Medulla oblongata (tissue), 1 donor: ENCODE results near the gene CTR9.
"Not testable (repeated sequence)": the region's sequence is repeated elsewhere in the genome, so short reads cannot be mapped to it uniquely, and the experiment has no call there.

Experiments used
- DNase-seq: peaks from one replicate; pipeline ENCODE4 v3.0.0-alpha.2; 2015; ENCODE audit errors: extremely low spot score

CTR9 gene

DNA sequence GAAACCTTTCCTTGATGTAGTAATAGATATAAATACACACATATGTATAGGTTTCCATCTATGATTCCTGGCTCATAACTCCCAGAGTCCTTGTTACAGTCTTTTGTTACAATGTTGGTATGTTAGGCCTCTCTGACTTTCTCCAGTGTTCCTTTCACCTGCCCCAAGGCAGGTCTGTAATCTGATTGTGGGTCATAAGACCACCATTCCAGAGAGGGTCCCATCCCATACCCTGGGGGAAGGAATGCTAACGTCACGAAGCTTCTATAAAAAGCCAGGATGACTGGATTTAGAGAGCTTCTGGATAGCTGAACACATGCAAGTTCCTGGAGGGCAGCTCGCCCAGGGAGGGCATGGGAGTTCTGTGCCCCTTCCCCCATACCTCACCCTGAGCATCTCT is 71.4 kb downstream of the CTR9 start:
- not testable (repeated sequence) for DNase-seq

DNA sequence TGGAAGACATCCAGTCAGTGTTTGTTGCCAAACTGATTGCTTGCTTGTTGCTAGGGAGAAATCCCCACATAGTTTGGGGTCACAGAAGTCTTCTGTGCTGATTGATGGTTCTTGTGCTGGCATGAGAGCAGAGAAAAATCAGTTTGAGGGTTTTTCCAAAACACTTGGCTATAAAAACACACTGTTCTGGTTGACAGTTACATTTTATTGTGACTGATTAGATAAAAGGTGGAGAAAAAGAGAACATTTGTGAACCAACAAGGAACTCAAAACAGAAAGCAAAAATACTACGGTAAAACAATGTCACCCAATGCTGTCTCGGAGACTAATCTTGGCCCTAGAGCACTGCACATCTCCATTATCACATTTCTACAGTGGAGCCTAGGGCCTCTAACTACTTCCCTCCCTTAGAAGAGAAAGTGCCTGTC is 72.1 kb downstream of the CTR9 start:
- DNase-seq: no peak

DNA sequence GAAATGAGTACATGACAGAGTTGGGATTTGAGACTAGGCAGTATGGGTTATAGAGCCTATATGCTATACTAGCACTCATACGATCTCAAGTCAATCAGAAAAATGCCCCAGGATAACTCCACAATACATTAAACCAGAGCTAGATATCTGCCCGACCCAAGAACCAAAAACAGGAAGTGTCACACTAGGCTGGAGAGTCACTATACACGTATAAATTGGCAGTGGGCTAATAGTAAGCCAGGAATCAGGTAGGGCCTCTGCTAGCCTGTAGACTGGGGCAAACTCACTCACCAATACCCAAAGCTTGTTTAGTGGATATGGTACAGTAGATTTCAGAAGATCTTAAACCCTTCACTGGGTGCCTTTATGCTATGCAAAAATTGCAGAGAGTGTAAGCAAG is 73.8 kb downstream of the CTR9 start:
- DNase-seq: no peak

DNA sequence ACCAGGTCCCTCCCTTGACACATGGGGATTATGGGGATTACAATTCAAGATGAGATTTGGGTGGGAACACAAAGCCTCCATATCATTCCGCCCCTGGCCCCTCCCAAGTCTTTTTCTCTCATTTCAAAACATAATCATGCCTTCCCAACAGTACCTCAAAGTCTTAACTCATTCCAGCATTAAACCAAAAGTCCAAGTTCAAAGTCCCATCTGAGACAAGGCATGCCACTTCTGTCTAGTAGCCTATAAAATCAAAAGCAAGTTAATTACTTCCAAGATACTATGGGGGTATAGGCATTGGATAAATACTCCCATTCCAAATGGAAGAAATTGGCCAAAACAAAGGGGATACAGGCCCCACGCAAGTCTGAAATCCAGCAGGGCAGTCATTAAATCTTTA is 77.4 kb downstream of the CTR9 start:
- no peak for DNase-seq

DNA sequence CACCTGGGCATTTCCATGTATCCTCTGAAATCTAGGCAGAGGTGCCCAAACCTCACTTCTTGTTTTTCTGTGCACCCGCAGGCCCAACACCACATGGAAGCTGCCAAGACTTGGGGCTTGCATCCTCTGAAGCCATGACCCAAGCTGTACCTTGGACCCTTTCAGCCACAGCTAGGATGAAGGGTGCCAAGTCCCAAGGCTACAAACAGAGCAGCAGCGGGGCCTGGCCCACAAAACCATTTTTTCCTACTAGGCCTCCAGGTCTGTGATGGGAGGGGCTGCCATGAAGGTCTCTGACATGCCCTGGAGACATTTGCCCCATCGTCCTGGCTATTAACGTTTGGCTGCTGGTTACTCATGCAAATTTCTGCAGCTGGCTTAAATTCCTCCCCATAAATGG is 78.1 kb downstream of the CTR9 start:
- DNase-seq: no peak
